GM10847 (cell line): Measurements from ENCODE around the gene VGLL4.

Experiments
- POLR2A ChIP-seq: IDR thresholded peaks from 2 replicates; pipeline ENCODE4 v1.6.1; 2011; ENCODE audit not compliant: insufficient read length; ENCODE audit errors: extremely low read depth

The VGLL4 gene

GRCh38 chr3:11660242-11660641 is 16.5 kb upstream of the VGLL4 start:
- no peak for TF ChIP-seq POLR2A

GRCh38 chr3:11658180-11658579 is 14.5 kb upstream of the VGLL4 start:
- TF ChIP-seq POLR2A: no peak

GRCh38 chr3:11655196-11655928 is 11.6 kb upstream of the VGLL4 start:
- no peak for TF ChIP-seq POLR2A

GRCh38 chr3:11654166-11654565 is 10.5 kb upstream of the VGLL4 start:
- no peak for TF ChIP-seq POLR2A

- no peak for TF ChIP-seq POLR2A
Observed at GRCh38 chr3:11653298-11654055, 9.8 kb upstream of the VGLL4 start.

GRCh38 chr3:11651900-11652299 is 8.2 kb upstream of the VGLL4 start:
- no peak for TF ChIP-seq POLR2A

- no peak for TF ChIP-seq POLR2A
Observed at GRCh38 chr3:11651477-11651876, 7.8 kb upstream of the VGLL4 start.

GRCh38 chr3:11650391-11650790 is 6.7 kb upstream of the VGLL4 start:
- no peak for TF ChIP-seq POLR2A

GRCh38 chr3:11648735-11649134 is 5.0 kb upstream of the VGLL4 start:
- TF ChIP-seq POLR2A: no peak

- no peak for TF ChIP-seq POLR2A
Observed at GRCh38 chr3:11643201-11643603, 513 bp downstream of the VGLL4 start.

GRCh38 chr3:11642431-11643191 is 1.1 kb downstream of the VGLL4 start:
- TF ChIP-seq POLR2A: peak; percentile 63

- TF ChIP-seq POLR2A: no peak
Observed at GRCh38 chr3:11641683-11642430, 1.9 kb downstream of the VGLL4 start.

GRCh38 chr3:11641316-11641682 is 2.4 kb downstream of the VGLL4 start:
- no peak for TF ChIP-seq POLR2A

GRCh38 chr3:11640009-11640673 is 3.6 kb downstream of the VGLL4 start:
- TF ChIP-seq POLR2A: no peak

GRCh38 chr3:11638495-11639358 is 5.0 kb downstream of the VGLL4 start:
- no peak for TF ChIP-seq POLR2A
